IMR-90 (cell line): Measurements from ENCODE around the gene CELF5.

Experiments used
- CTCF ChIP-seq: conservative IDR thresholded peaks from 2 replicates; pipeline ENCODE4 v1.5.1; 2012; ENCODE audit warnings: mild to moderate bottlenecking, low read depth, low read length, improper control_type of control experiment
- POLR2A ChIP-seq: IDR thresholded peaks from 2 replicates; pipeline ENCODE4 v1.6.1; 2012; ENCODE audit warnings: mild to moderate bottlenecking, low read depth, low read length

DNA sequence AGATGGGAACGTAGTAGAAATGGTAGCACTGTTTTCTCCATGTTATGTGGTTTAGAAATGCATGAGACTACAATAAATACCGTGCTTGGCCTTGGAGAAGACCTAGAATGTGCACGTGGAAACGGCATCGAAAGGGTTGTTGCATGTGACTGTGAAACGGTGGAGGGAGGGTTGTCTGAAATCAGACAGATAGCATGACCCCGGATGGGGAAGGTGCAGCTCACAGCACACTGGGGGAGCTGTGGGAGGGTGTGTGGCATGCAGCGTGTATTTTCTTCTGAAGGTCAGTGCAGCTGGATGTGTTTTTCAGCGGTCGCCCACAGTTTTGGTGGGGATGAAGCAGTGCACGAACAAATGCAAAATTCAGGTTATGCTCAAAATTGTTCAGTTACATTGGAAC is 63.4 kb downstream of the CELF5 start:
- no peak for TF ChIP-seq CTCF
- TF ChIP-seq POLR2A = no peak
